Right ventricle myocardium inferior (tissue), 1 donor: ENCODE measurements around the gene PCP4. TPM values are rescaled to one million over a fixed set of nuclear protein-coding genes. Genes with fewer than 3 reads are reported as not detected.

Experiments used
- ATAC-seq: fragments of 200-7000 bp; cut with Tn5 transposase; one replicate; pipeline ENCODE4 v1.9.1; 2020; ENCODE audit warnings: mild to moderate bottlenecking, moderate library complexity
- DNase-seq: peaks from one replicate; pipeline ENCODE4 v3.0.0; 2021; ENCODE audit errors: missing footprints
- intact Hi-C: fragments of 100-400 bp; cut with DNase I; formaldehyde crosslinking; loops from one replicate; pipeline ENCODE4 v1.11.0; 2022
- long read RNA-seq: library from polyadenylated mRNA; unstranded; transcript quantifications from one replicate; pipeline ENCODE4 v2.0.0, GENCODE V29; 2021
- total RNA-seq: library from RNA; stranded (reverse); fragmentation: NEBNext Ultra II Directional; extraction: Animal tissue kit (Norgen Biotek cat#: 25700); gene quantifications from one replicate; pipeline ENCODE4 v1.2.1, GENCODE V29; 2021
- donor health status: DM: no; HTN: yes; CAD: no; lungs with severe emphysema.

Gene PCP4
- total RNA-seq = 5.4 TPM
- long read RNA-seq = 0 reads

GRCh38 chr21:39867198-39867650 lies at the start of gene PCP4:
TSS of gene PCP4 (plus strand) at chr21:39867438. CDS start at chr21:39867502, 64 bp downstream.
- no peak for DNase-seq

DNA sequence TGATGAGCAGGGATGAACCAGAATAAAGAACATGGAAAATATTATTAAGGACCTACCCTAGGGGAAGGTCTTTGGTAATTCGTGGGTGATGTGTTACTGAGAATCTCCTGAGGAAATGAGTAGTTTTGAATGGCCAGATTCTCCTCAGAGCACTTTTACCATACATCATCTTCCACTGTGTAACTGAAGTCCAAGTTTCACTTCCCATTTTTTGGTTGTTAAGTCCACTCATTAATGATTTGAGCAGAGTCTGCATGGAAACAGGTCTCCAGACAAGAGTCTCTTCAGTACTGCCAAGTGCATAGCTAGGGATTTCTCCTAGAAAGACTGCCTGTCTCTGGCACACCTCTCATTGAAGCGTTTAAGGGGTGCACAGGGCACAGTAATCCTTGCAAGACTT lies 48.7 kb upstream of the PCP4 start:
- ATAC-seq = no peak
- DNase-seq = no peak
- intact Hi-C loops = no loop called here

More at GRCh38 chr21:39867198-39867650, at the start of gene PCP4:
- ATAC-seq = no peak
- intact Hi-C loops = loop anchor here (2.0 kb wide), 1 partner anchor 254 kb away; no protein-coding TSS in a partner anchor

DNA sequence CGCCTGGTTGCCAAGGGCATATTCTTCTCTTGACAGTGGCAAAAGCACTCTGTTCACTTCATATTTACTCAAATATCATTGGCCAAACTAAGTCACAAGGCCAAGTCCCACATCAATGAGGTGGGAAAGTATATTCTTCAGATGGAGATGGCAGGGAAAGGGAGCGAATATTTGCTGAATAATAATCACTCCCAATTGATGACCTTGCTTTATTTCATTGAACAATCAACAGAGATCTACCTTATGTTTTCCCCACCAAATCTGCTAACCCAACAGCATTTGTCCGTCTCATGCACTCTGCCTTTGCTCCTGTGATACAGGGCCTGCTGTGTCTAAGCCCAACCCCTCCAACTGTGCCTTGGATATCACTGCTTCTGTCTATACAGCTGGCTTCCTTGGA lies 45.2 kb upstream of the PCP4 start:
- DNase-seq = no peak
- intact Hi-C loops = no loop called here
- no peak for ATAC-seq

GRCh38 chr21:39825250-39825649 lies 42.0 kb upstream of the PCP4 start:
- no peak for DNase-seq
- intact Hi-C loops = no loop called here
- no peak for ATAC-seq

DNA sequence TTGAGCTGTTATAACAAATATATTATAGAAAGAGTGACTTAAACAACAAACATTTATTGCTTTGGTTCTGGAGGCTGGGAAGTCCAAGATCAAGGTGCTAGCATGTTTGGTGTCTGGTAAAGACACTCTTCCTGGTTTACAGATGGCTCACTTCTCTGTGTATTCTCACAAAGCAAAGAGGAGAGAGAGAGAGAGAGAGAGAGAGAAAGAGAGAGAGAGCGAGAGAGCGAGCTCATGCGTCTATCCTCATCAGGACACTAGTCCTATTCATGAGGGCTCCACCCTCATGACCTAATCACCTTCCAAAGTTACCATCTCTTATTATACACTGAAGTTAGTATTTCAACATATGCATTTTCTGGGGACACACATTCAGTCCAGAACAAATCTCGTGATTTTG lies 32.7 kb upstream of the PCP4 start:
- DNase-seq (no peak), ATAC-seq (no peak)
- intact Hi-C loops = no loop called here

DNA sequence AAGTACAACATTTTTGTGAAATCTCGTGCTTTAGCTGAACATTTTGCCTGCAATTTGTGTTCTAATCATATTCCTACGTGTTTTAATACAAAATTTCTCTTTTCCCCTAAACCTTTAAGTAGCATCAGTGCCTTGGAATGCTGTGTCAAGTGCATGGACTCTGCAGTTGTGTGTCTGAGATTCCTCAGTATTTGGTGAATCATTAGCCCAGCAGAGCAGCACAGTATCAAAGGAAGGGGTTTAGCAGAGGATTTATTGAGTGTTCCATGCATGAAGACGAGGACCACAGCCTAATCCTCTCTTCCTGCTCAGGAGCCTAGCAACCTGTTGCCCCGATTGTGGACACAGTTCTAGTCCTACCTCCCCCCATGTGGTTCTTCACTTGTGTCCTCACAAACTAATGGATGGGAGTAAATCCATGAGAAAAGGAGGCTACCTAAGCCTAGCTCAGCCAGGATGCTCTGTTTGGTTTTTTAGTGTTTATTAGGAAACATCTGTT lies 29.3 kb upstream of the PCP4 start:
- intact Hi-C loops = no loop called here
- DNase-seq (no peak), ATAC-seq (no peak)

DNA sequence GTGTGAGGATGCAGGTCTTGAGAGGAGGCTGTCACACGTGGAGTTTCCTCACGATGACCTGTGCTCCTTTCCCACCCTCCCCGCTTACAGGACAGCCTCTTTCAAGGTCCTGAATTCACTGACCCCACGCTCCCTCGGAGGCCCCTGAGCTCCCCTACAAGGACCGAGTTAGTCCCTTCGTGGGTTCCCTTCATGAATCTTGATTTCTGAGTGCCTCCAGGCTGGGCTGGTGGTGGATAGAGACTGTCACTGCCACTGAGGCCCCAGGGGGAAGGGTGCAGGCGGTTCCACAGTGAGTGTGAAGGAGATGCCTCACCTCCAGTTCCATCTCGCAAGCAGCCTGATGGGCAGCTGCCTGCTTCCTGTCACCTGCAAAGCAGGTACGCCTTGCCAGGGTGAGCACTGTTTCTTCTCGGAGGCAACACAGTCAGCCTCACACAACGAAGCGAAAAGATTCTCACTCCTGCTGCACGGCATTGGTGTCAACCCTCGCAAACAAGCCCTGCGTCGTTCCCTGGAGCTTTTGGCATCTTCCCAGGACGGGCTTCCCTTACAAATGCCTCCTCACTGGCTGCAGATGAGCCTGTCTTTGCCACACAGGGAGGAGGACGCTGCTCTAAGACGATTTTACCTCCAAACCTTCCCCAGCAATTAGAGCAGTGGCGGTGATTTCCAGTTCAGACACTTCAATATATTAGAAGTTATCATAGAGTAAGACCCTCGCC lies 26.7 kb upstream of the PCP4 start:
- ATAC-seq (no peak), DNase-seq (no peak)
- intact Hi-C loops = no loop called here

DNA sequence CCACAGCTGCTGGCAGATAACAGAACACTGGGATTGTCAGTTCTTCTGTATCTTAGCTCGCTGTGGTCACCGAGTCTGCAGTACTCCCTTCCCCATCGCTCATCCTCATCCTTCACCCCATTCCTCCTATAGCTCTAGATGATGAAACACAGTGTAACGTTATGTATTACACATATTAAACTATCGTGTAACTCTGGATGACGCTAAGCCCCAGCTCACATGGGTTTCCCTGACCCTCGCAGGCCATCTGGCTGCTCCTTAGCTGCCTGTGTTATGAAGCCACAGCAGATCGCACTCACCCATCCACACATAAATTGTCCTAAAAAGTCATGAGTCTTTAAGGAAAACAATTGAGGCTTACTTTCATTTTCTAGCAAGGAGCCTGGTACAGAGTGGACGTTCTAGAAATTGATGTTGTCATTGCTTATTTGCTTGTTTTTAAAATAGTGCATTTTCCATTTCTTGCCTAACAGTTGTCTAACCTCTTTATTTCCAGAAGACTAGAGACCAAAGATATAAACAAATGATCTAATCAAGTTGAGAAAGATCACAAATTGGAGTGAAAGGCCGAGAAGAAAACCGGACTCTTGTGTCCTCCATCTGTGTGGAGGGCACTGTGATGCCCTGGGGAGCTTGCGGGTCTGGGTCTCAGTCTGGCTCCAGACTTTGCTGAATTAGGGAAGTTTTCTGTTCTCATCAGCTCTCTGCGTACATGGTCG lies 24.3 kb upstream of the PCP4 start:
- ATAC-seq (no peak), DNase-seq (no peak)
- intact Hi-C loops = no loop called here

DNA sequence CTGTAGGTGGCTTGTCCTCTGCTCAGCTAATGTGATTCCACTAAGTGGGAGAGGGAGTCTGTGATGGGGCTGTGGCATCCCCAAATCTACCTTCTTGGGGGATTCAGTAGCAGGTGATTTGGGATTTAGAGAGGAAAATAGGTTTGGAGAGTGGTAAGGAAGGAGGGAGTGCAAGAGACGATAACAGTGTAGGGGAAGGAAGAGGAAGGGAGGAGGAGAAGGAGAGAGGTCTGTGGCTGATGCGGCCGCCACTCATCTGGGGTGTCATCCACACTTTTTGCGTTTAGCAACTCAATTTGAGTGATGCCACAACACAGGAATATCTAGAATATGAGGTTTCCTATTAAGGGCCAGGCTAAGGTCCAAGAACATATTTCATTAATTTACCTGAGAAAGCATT lies 23.8 kb upstream of the PCP4 start:
- DNase-seq (no peak), ATAC-seq (no peak)
- intact Hi-C loops = no loop called here

- ATAC-seq (no peak), DNase-seq (no peak)
- intact Hi-C loops = no loop called here
These were observed 23.3 kb upstream of the PCP4 start for GRCh38 chr21:39843916-39844315.

GRCh38 chr21:39845571-39846130 lies 21.6 kb upstream of the PCP4 start:
- intact Hi-C loops = no loop called here
- DNase-seq = no peak

GRCh38 chr21:39847877-39848276 lies 19.4 kb upstream of the PCP4 start:
- DNase-seq (no peak), ATAC-seq (no peak)
- intact Hi-C loops = no loop called here

More at GRCh38 chr21:39845571-39846130, 21.6 kb upstream of the PCP4 start:
- ATAC-seq = no peak

- DNase-seq (no peak), ATAC-seq (no peak)
- intact Hi-C loops = no loop called here
These were observed 18.1 kb upstream of the PCP4 start for GRCh38 chr21:39849014-39849655.

DNA sequence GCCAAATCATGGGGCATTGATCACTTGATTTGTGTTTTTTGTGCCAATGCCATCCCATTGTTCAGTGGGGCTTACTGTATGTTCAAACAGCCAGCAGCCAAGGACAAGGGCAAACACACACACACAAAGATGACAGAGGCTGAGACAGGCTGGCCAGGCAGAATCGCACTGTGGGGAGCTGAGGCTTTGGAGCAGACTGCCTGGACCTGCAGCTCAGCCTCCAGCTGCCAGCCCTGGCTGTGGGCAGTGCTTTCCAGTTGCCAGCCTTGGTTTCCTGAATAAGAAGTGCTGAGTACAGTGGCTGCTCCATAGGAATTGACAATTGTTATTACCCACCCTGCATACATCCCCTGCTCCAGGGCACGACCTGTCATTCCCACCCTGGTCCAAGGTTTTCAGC lies 16.9 kb upstream of the PCP4 start:
- peak; percentile 31 for ATAC-seq

DNA sequence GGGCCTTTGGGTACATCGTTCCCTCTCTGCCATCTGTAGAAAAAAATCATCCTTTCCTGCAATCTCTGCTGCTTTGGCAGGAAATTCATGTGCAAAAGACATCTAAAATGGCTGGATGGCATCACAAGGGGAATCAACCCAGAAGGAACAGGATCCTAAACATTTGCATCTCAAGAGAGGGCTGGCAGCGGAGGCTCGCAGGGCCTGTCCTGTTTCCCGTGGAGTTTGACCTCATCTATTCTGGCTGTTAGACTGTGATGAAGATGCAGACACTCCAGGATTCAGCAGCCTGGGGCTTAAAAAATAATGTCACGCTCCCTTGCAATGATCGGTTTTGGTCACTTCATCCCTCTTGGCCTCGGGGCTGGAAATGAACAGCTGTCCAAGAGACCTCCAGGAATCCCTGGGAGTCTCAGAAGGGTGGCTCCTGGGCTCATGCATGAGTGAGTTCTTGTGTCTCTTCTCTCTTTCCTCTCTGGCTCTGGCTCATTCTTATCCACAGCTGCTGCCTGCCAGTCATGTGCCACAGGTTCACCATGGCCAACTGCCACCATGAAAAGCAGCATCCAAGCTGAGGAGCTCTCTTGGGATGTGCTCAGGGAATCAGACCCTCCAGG lies 16.1 kb upstream of the PCP4 start:
- intact Hi-C loops = no loop called here
- ATAC-seq (no peak), DNase-seq (no peak)

More for the DNA sequence above, 16.9 kb upstream of the PCP4 start:
- intact Hi-C loops = no loop called here
- no peak for DNase-seq

GRCh38 chr21:39852021-39852721 lies 15.1 kb upstream of the PCP4 start:
- intact Hi-C loops = no loop called here
- DNase-seq (no peak), ATAC-seq (no peak)

- no peak for ATAC-seq
These were observed 14.3 kb upstream of the PCP4 start for GRCh38 chr21:39852726-39853500.

GRCh38 chr21:39854572-39854971 lies 12.7 kb upstream of the PCP4 start:
- intact Hi-C loops = no loop called here
- ATAC-seq (no peak), DNase-seq (no peak)

More at GRCh38 chr21:39852726-39853500, 14.3 kb upstream of the PCP4 start:
- intact Hi-C loops = no loop called here
- no peak for DNase-seq
